GM12878 (cell line): Measurements from ENCODE around the gene ANKIB1. TPM values are rescaled to one million over a fixed set of nuclear protein-coding genes. Genes with fewer than 3 reads are reported as not detected.

Source experiments
- ATAC-seq: fragments of 200-7000 bp; cut with Tn5 transposase; 3 replicates; pipeline ENCODE4 v1.9.1; 2020; ENCODE audit warnings: mild to moderate bottlenecking, moderate library complexity
- BruUV-seq: library from RNA; stranded (reverse); fragments of 400-500 nt; replicated peaks from 2 replicates; lab custom pipeline; 2021; lab: Mats Ljungman, UMichigan
- CTCF ChIA-PET: fragments of 300-600 bp; sonication (Branson Sonifier 250); formaldehyde crosslinking; extraction: SDS; loops from one replicate; lab custom pipeline; 2021; ENCODE audit warnings: inconsistent platforms; lab: Yijun Ruan, JAX
- POLR2A ChIA-PET: fragments of 350-600 bp; formaldehyde crosslinking; extraction: SDS; loops from one replicate; lab custom pipeline; 2021; ENCODE audit warnings: inconsistent platforms; lab: Charles Lee
- RAD21 ChIA-PET: fragments of 300-600 bp; sonication (Branson Sonifier 250); formaldehyde crosslinking; loops from one replicate; lab custom pipeline; 2023; ENCODE audit warnings: antibody characterized with exemption; ENCODE audit not compliant: unreplicated experiment; lab: Charles Lee
- SMC1A ChIA-PET: fragments of 300-600 bp; sonication (Branson Sonifier 250); formaldehyde crosslinking; loops from one replicate; lab custom pipeline; 2023; ENCODE audit not compliant: unreplicated experiment, uncharacterized antibody; lab: Charles Lee
- DNase-seq: peaks from one replicate; pipeline ENCODE4 v3.0.0-alpha.2; 2011; ENCODE audit warnings: low read depth, low spot score
- FAIRE-seq: peaks from 3 replicates; lab custom pipeline; 2011; peaks lifted over from hg19 to GRCh38; lab: Jason Lieb, UNC
- H2AFZ ChIP-seq: 2 replicates; pipeline ENCODE4 v1.6.0; 2011; ENCODE audit warnings: low read depth, low read length, control low read depth; ENCODE audit not compliant: control insufficient read depth
- H3K27ac ChIP-seq: 2 replicates; pipeline ENCODE4 v1.5.1; 2011; ENCODE audit warnings: control low read depth; ENCODE audit not compliant: control insufficient read depth, insufficient read depth
- H3K27me3 ChIP-seq, 2 experiments: replicated peaks in 1 of 2; 2 replicates each; pipeline versions ENCODE4 v1.6.0 to v1.6.1; 2011; ENCODE audit warnings: low read length in 1 of 2; ENCODE audit not compliant: control insufficient read depth in 2 of 2, insufficient read depth in 2 of 2
- H3K36me3 ChIP-seq, 2 experiments: 2 replicates each; pipeline ENCODE4 v1.5.1; 2011; ENCODE audit warnings: low read length in 1 of 2; ENCODE audit not compliant: control insufficient read depth in 2 of 2, insufficient read depth in 2 of 2
- H3K4me1 ChIP-seq: 2 replicates; pipeline ENCODE4 v1.6.1; 2011; ENCODE audit warnings: mild to moderate bottlenecking, low read length, moderate library complexity, mixed read lengths; ENCODE audit not compliant: control insufficient read depth, insufficient read depth
- H3K4me2 ChIP-seq: 2 replicates; pipeline ENCODE4 v1.6.0; 2011; ENCODE audit warnings: control low read depth; ENCODE audit not compliant: control insufficient read depth, insufficient read depth
- H3K4me3 ChIP-seq: fragments of 200-600 bp; sonication (generic); 2 replicates; pipeline ENCODE4 v1.5.1; 2016
- H3K79me2 ChIP-seq: 2 replicates; pipeline ENCODE4 v1.6.0; 2011; ENCODE audit warnings: low read length; ENCODE audit not compliant: control insufficient read depth, insufficient read depth
- H3K9ac ChIP-seq: 2 replicates; pipeline ENCODE4 v1.8.0; 2011; ENCODE audit warnings: low read length, control low read depth, mixed read lengths; ENCODE audit not compliant: control insufficient read depth, insufficient read depth
- H3K9me3 ChIP-seq: replicated peaks from 3 replicates; pipeline ENCODE4 v1.5.1; 2011; ENCODE audit warnings: mild to moderate bottlenecking, low read length; ENCODE audit not compliant: control insufficient read depth, insufficient read depth
- H4K20me1 ChIP-seq: 2 replicates; pipeline ENCODE4 v1.6.0; 2011; ENCODE audit not compliant: control insufficient read depth, insufficient read depth
- ATF3 ChIP-seq: IDR thresholded peaks from 2 replicates; pipeline ENCODE4 v1.6.1; 2011; ENCODE audit warnings: low read depth, mild to moderate bottlenecking, low read length, moderate library complexity, borderline replicate concordance; ENCODE audit errors: extremely low read depth
- ATF7 ChIP-seq: fragments of 450-650 bp; IDR thresholded peaks from 2 replicates; pipeline ENCODE4 v1.6.1; 2016; ENCODE audit warnings: low read depth, mild to moderate bottlenecking
- BCL11A ChIP-seq: IDR thresholded peaks from 2 replicates; pipeline ENCODE4 v1.6.1; 2011; ENCODE audit warnings: low read depth, low read length
- CBX3 ChIP-seq: fragments of 200-600 bp; sonication (generic); IDR thresholded peaks from 2 replicates; pipeline ENCODE4 v1.6.1; 2016; ENCODE audit warnings: low read depth, borderline replicate concordance
- CEBPZ ChIP-seq: fragments of 150-350 bp; IDR thresholded peaks from 2 replicates; pipeline ENCODE4 v1.6.1; 2016; ENCODE audit warnings: low read depth, low read length
- EZH2 ChIP-seq: IDR thresholded peaks from 2 replicates; pipeline ENCODE4 v1.6.1; 2012; ENCODE audit warnings: low read depth, mild to moderate bottlenecking, control low read depth, inconsistent platforms, low read length, borderline replicate concordance; ENCODE audit not compliant: control insufficient read depth
- HDGF ChIP-seq: fragments of 450-650 bp; IDR thresholded peaks from 2 replicates; pipeline ENCODE4 v1.6.1; 2016; ENCODE audit warnings: antibody characterized with exemption
- MTA2 ChIP-seq: fragments of 450-650 bp; IDR thresholded peaks from 2 replicates; pipeline ENCODE4 v1.6.1; 2016; ENCODE audit warnings: low read depth, mild to moderate bottlenecking, moderate library complexity
- NR2C2 ChIP-seq: IDR thresholded peaks from 2 replicates; pipeline ENCODE4 v1.6.1; 2011; ENCODE audit warnings: borderline replicate concordance, low read depth; ENCODE audit not compliant: control insufficient read depth, insufficient read length
- NRF1 ChIP-seq: conservative IDR thresholded peaks from 2 replicates; pipeline ENCODE4 v1.6.1; 2011; ENCODE audit warnings: mild to moderate bottlenecking, low read depth, low read length, improper control_type of control experiment
- in situ Hi-C: fragments of 300-500 bp; cut with MboI; formaldehyde crosslinking; loops from 9 replicates; pipeline ENCODE4 v1.14.3; 2018; ENCODE audit warnings: mixed read lengths
- intact Hi-C: fragments of 100-400 bp; cut with micrococcal nuclease; formaldehyde crosslinking; loops from one replicate; pipeline ENCODE4 v1.14.2; 2022; ENCODE audit not compliant: unreplicated experiment
- polyA plus RNA-seq, 11 experiments: library from polyadenylated mRNA; depleted of rRNA in 4 of 11; unstranded in 6 of 11; stranded (reverse) in 5 of 11; fragments of >200 nt; fragmentation: Nextera tagmentation in 4 of 11; fragmentation: Illumina TruSeq in 1 of 11; extraction: Ambion mirVana in 4 of 11; extraction: Trizol in 1 of 11; gene quantifications; 1 replicate in 1 of 11; 2 replicates in 10 of 11; pipeline versions ENCODE4 v1.2.1 to v1.2.3, GENCODE V29; 2011 to 2016; ENCODE audit warnings: inconsistent platforms in 2 of 11, missing spikeins in 2 of 11, low read depth in 1 of 11
- total RNA-seq, 4 experiments: library from RNA; depleted of rRNA in 3 of 4; stranded (reverse); fragments of >200 nt in 3 of 4; fragmentation: Illumina TruSeq in 1 of 4; extraction: Trizol in 1 of 4; gene quantifications; 2 replicates each; pipeline versions ENCODE4 v1.2.1 to v1.2.3, GENCODE V29; 2013 to 2021

ANKIB1 gene
- total and polyA plus RNA-seq, 10 of the 15 experiments (the other 5 are each of a cell fraction or from before 2014, with no cell fraction given) = 9.0 to 54.0 (median 21.9) TPM

- no peak for FAIRE-seq
- CTCF ChIA-PET = no interaction called here
- intact Hi-C loops = no loop called here
Measured at GRCh38 chr7:92352009-92352408, 106.2 kb downstream of the ANKIB1 start.

More at GRCh38 chr7:92352009-92352408, 106.2 kb downstream of the ANKIB1 start:
- no peak for TF ChIP-seq ATF7
- no peak for TF ChIP-seq ATF3
- TF ChIP-seq CBX3 = no peak
- TF ChIP-seq EZH2 = no peak
- no peak for TF ChIP-seq HDGF
- no peak for TF ChIP-seq NR2C2
- TF ChIP-seq BCL11A = no peak
- TF ChIP-seq MTA2 = no peak
- TF ChIP-seq CEBPZ = no peak
- no peak for TF ChIP-seq NRF1
- Histone ChIP-seq H3K79me2 (no peaks in the 10 kb centered on the region), H3K4me3 (no peak overlapping the region), H3K27ac (no peak overlapping the region), H3K4me1 (no peaks in the 10 kb centered on the region), H3K36me3 (peaks cover 0 to 14% of the 10 kb centered on the region in 2 experiments; a peak in 3 of 4 replicates), H3K4me2 (no peak overlapping the region), H3K27me3 (no peaks in the 10 kb centered on the region), H3K9me3 (no peaks in the 10 kb centered on the region), H3K9ac (no peak overlapping the region), H4K20me1 (no peaks in the 10 kb centered on the region), H2AFZ (no peak overlapping the region)
- ChIA-PET POLR2A (no interaction called here), RAD21 (no interaction called here), SMC1A (interaction anchor here (0.6 to 1.4 kb wide), 2 partner anchors 109 to 184 kb away, joined by 3 read pairs; no protein-coding TSS in a partner anchor)
- DNase-seq (no peak), ATAC-seq (no peak)
- BruUV-seq = no TSS peak
- in situ Hi-C loops = no loop called here
